ENCODE results near the gene KNDC1.

The KNDC1 gene

GRCh38 chr10:133162178-133162909 lies 2.3 kb downstream of the KNDC1 start:
- Histone ChIP-seq H4K20me1 (ENCODE audit: insufficient read depth) (no peaks in the 10 kb centered on the region), H3K4me2 (no peak overlapping the region), H3K27me3 (ENCODE audit: insufficient read depth, low read depth) (peaks cover 6% of the 10 kb centered on the region; the same call in 1 of the 2 replicates), H3K4me3 (IDR thresholded peaks at IDR 0.05; ENCODE audit: insufficient read depth, low read depth, low read length) (no peak overlapping the region), H2AFZ (ENCODE audit: low read depth) (no peak overlapping the region), H3K79me2 (ENCODE audit: insufficient read depth, low read depth) (no peaks in the 10 kb centered on the region), H3K36me3 (ENCODE audit: insufficient read depth) (no peaks in the 10 kb centered on the region), H3K4me1 (ENCODE audit: low read depth, poor library complexity, severe bottlenecking) (no peaks in the 10 kb centered on the region), H3K9ac (no peak overlapping the region), H3K27ac (no peak overlapping the region)
- no peak for TF ChIP-seq CTCF (conservative IDR thresholded peaks at IDR 0.05; ENCODE audit: low read depth, low read length)

- Histone ChIP-seq H3K4me3 (IDR thresholded peaks at IDR 0.05; ENCODE audit: insufficient read depth, low read depth, low read length) (no peak overlapping the region), H3K79me2 (ENCODE audit: insufficient read depth, low read depth) (no peaks in the 10 kb centered on the region), H3K27me3 (ENCODE audit: insufficient read depth, low read depth) (peaks cover 14% of the 10 kb centered on the region; the same call in 1 of the 2 replicates), H2AFZ (ENCODE audit: low read depth) (no peak overlapping the region), H3K4me1 (ENCODE audit: low read depth, poor library complexity, severe bottlenecking) (no peaks in the 10 kb centered on the region), H3K4me2 (no peak overlapping the region), H4K20me1 (ENCODE audit: insufficient read depth) (no peaks in the 10 kb centered on the region), H3K27ac (no peak overlapping the region), H3K9ac (no peak overlapping the region), H3K36me3 (ENCODE audit: insufficient read depth) (no peaks in the 10 kb centered on the region)
- no peak for TF ChIP-seq CTCF (conservative IDR thresholded peaks at IDR 0.05; ENCODE audit: low read depth, low read length)
Observed at GRCh38 chr10:133162910-133163856, 3.2 kb downstream of the KNDC1 start.

GRCh38 chr10:133163889-133164815 lies 4.1 kb downstream of the KNDC1 start:
- Histone ChIP-seq H2AFZ (ENCODE audit: low read depth) (no peak overlapping the region), H3K79me2 (ENCODE audit: insufficient read depth, low read depth) (no peaks in the 10 kb centered on the region), H3K27ac (no peak overlapping the region), H4K20me1 (ENCODE audit: insufficient read depth) (no peaks in the 10 kb centered on the region), H3K4me1 (ENCODE audit: low read depth, poor library complexity, severe bottlenecking) (no peaks in the 10 kb centered on the region), H3K4me2 (no peak overlapping the region), H3K9ac (no peak overlapping the region), H3K4me3 (IDR thresholded peaks at IDR 0.05; ENCODE audit: insufficient read depth, low read depth, low read length) (no peak overlapping the region), H3K27me3 (ENCODE audit: insufficient read depth, low read depth) (peaks cover 22% of the 10 kb centered on the region; the same call in 1 of the 2 replicates), H3K36me3 (ENCODE audit: insufficient read depth) (no peaks in the 10 kb centered on the region)
- no peak for TF ChIP-seq CTCF (conservative IDR thresholded peaks at IDR 0.05; ENCODE audit: low read depth, low read length)

All from KMS-11 (cell line).